ENCODE measurements around the gene KCNS1. TPM values are rescaled to one million over a fixed set of nuclear protein-coding genes. Genes with fewer than 3 reads are reported as not detected.

The KCNS1 gene
- total and polyA plus RNA-seq, 2 of the 8 experiments (the other 6 are each of a cell fraction or from before 2014, with no cell fraction given) = 1.4 to 1.8 TPM

DNA sequence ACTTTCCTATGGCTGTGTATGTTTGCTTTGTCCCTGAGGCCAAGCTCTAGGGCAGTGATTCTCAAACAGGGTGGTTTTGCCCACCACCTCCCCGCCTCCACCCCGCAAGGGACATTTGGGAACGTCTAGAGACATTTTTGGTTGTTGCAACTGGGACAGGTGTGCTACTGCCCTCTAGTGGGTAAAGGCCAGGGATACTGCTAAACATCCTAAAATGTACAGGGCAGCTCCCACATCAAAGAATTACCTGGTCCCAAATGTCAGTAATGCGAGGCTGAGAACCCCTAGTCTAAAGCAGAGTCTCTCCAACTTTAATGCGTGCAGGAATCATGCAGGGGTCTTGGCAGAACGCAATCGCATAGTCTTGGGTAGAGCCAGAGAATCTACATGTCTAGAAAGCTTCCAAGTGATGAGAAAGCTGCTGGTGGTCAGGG, 5.1 kb downstream of the KCNS1 start:
- ChIA-PET POLR2A (ENCODE audit: partially characterized antibody) (interaction anchor here (0.8 to 1.7 kb wide), 3 partner anchors 19 to 83 kb away, joined by 3 to 6 read pairs (median 4); partner anchors contain the start of gene WFDC5), CTCF (ENCODE audit: partially characterized antibody) (interaction anchor here (0.6 to 17.6 kb wide), 37 partner anchors 9 to 318 kb away, joined by 3 to 233 read pairs (median 6); partner anchors contain the start of genes TOMM34 and WFDC5)
- DNase-seq (ENCODE audit: low read depth in 1 of 2, low spot score in 2 of 2) (peak in 1 of 2 experiments; percentile 76), FAIRE-seq (peak; percentile 78)
- Histone ChIP-seq H3K23me2 (ENCODE audit: low read depth, low read length) (no peaks in the 10 kb centered on the region; the same call in 1 of the 2 replicates), H3K23ac (ENCODE audit: insufficient read length) (no peak overlapping the region), H3K4me2 (ENCODE audit: insufficient read depth in 1 of 2, low read depth in 2 of 2, low read length in 2 of 2) (no peak overlapping the region), H3K79me1 (ENCODE audit: low read depth, low read length) (no peaks in the 10 kb centered on the region), H3K27me3 (replicated peaks in 1 of 4; ENCODE audit: control insufficient read depth in 3 of 4, extremely low read depth in 1 of 4, insufficient read depth in 3 of 4, low read length in 3 of 4) (peaks cover 5 to 34% (median 28%) of the 10 kb centered on the region in 4 experiments), H2BK20ac (ENCODE audit: low read length) (no peak overlapping the region), H3K9me3 (ENCODE audit: insufficient read depth in 2 of 2, low read depth in 1 of 2, low read length in 1 of 2) (peaks cover 0 to 8% of the 10 kb centered on the region in 2 experiments; a peak in 2 of 4 replicates), H3K4me1 (replicated peaks in 1 of 4; ENCODE audit: control insufficient read depth in 3 of 4, insufficient read depth in 4 of 4, low read length in 3 of 4) (peaks cover 0 to 7% (median 2%) of the 10 kb centered on the region in 4 experiments; a peak in 5 of 7 replicates), H3K4me3 (ENCODE audit: extremely low read depth in 1 of 4, insufficient read depth in 2 of 4, low read depth in 3 of 4, low read length in 4 of 4) (no peak overlapping the region), H3K18ac (ENCODE audit: extremely low read depth, low read length) (no peak overlapping the region), H2AK5ac (ENCODE audit: low read depth, low read length) (no peak overlapping the region), H3K27ac (ENCODE audit: low read depth, low read length) (no peak overlapping the region), H3K56ac (replicated peaks; ENCODE audit: insufficient read length, low read depth, low read length) (no peak overlapping the region), H3K14ac (ENCODE audit: insufficient read length) (no peak overlapping the region), H2BK120ac (replicated peaks; ENCODE audit: low read depth, low read length) (no peak overlapping the region), H3K79me2 (ENCODE audit: control insufficient read depth in 1 of 2, insufficient read depth in 2 of 2, low read length in 2 of 2) (no peaks in the 10 kb centered on the region), H2AFZ (ENCODE audit: low read length) (no peak overlapping the region), H2BK12ac (ENCODE audit: low read depth, low read length) (no peak overlapping the region), H3K36me3 (ENCODE audit: control insufficient read depth in 2 of 4, insufficient read depth in 4 of 4, low read length in 3 of 4) (peaks cover 0 to 5% (median 0%) of the 10 kb centered on the region in 4 experiments; a peak in 1 of 8 replicates), H4K8ac (ENCODE audit: extremely low read depth, insufficient read depth, low read length) (no peak overlapping the region), H4K20me1 (replicated peaks in 1 of 2; ENCODE audit: control insufficient read depth in 1 of 2, insufficient read depth in 2 of 2, low read length in 2 of 2) (peaks cover 3 to 4% of the 10 kb centered on the region in 2 experiments), H4K5ac (ENCODE audit: insufficient read length, low read depth, low read length) (no peak overlapping the region), H2BK5ac (ENCODE audit: low read depth, low read length) (no peak overlapping the region), H4K91ac (replicated peaks; ENCODE audit: insufficient read length, low read length) (no peak overlapping the region), H2BK15ac (ENCODE audit: low read length) (no peak overlapping the region), H3K9ac (replicated peaks in 1 of 4; ENCODE audit: extremely low read depth in 1 of 4, low read depth in 3 of 4, low read length in 3 of 4) (no peak overlapping the region), H3K4ac (replicated peaks; ENCODE audit: insufficient read length, low read depth, low read length) (no peak overlapping the region)
- no peak for TF ChIP-seq CEBPB (IDR thresholded peaks at IDR 0.05; ENCODE audit: low read depth, low read length)
- TF ChIP-seq RAD21 (IDR thresholded peaks at IDR 0.05 in 1 of 2, conservative IDR thresholded peaks at IDR 0.05 in 1 of 2; ENCODE audit: low read depth in 2 of 2, low read length in 2 of 2) = peak; percentile 85 to 87
- TF ChIP-seq SIX5 (IDR thresholded peaks at IDR 0.05; ENCODE audit: low read depth, low read length) = no peak
- no peak for TF ChIP-seq CREB1 (IDR thresholded peaks at IDR 0.05)
- TF ChIP-seq JUN (IDR thresholded peaks at IDR 0.05; ENCODE audit: low read depth, low read length) = no peak
- TF ChIP-seq RFX5 (IDR thresholded peaks at IDR 0.05; ENCODE audit: borderline replicate concordance, low read depth, low read length) = no peak
- no peak for TF ChIP-seq KDM1A (IDR thresholded peaks at IDR 0.05; ENCODE audit: borderline replicate concordance, low read length)
- TF ChIP-seq PHF8 (conservative IDR thresholded peaks at IDR 0.05; ENCODE audit: low read depth, low read length) = no peak
- TF ChIP-seq, protein P1, sequence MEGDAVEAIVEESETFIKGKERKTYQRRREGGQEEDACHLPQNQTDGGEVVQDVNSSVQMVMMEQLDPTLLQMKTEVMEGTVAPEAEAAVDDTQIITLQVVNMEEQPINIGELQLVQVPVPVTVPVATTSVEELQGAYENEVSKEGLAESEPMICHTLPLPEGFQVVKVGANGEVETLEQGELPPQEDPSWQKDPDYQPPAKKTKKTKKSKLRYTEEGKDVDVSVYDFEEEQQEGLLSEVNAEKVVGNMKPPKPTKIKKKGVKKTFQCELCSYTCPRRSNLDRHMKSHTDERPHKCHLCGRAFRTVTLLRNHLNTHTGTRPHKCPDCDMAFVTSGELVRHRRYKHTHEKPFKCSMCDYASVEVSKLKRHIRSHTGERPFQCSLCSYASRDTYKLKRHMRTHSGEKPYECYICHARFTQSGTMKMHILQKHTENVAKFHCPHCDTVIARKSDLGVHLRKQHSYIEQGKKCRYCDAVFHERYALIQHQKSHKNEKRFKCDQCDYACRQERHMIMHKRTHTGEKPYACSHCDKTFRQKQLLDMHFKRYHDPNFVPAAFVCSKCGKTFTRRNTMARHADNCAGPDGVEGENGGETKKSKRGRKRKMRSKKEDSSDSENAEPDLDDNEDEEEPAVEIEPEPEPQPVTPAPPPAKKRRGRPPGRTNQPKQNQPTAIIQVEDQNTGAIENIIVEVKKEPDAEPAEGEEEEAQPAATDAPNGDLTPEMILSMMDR (IDR thresholded peaks at IDR 0.05; ENCODE audit: control extremely low read depth in 1 of 3, insufficient read depth in 1 of 3, low read depth in 1 of 3, low read length in 3 of 3) = peak; percentile 29 to 80 (median 79)
- TF ChIP-seq TAF1 (IDR thresholded peaks at IDR 0.05; ENCODE audit: low read depth, low read length) = no peak
- WGBS, 2 experiments (ENCODE audit: extremely low coverage in 1 of 2, insufficient coverage in 1 of 2, insufficient read length in 1 of 2, insufficient replicate concordance in 2 of 2, low coverage in 1 of 2, low lambda C conversion rate in 2 of 2, missing lambda C conversion rate in 1 of 2) = 13% methylated on average over 7 of the region's 7 CpGs; no CpG with 5 or more reads in 1 of the 2 experiments
